H9 (cell line): ENCODE measurements around the gene SYT2. TPM values are rescaled to one million over a fixed set of nuclear protein-coding genes. Genes with fewer than 3 reads are reported as not detected.

Experiments
- DNase-seq: peaks from one replicate; pipeline ENCODE4 v3.0.0-alpha.2; 2017
- H2AFZ ChIP-seq: one replicate; pipeline ENCODE4 v1.6.1; 2013; ENCODE audit warnings: mild to moderate bottlenecking, low read length, control low read depth, moderate library complexity
- H2AK5ac ChIP-seq: 2 replicates; pipeline ENCODE4 v1.6.1; 2013; ENCODE audit warnings: low read length, control low read depth, mixed read lengths; ENCODE audit not compliant: insufficient read length
- H2BK120ac ChIP-seq: one replicate; pipeline ENCODE4 v1.6.1; 2013; ENCODE audit warnings: low read depth, mild to moderate bottlenecking, low read length, control low read depth, inconsistent platforms; ENCODE audit not compliant: poor library complexity, severe bottlenecking
- H2BK12ac ChIP-seq: 2 replicates; pipeline ENCODE4 v1.6.1; 2013; ENCODE audit warnings: low read length, control low read depth, mixed read lengths, low read depth; ENCODE audit not compliant: insufficient read length
- H2BK15ac ChIP-seq: 2 replicates; pipeline ENCODE4 v1.6.1; 2013; ENCODE audit warnings: low read depth, low read length, control low read depth
- H2BK20ac ChIP-seq: one replicate; pipeline ENCODE4 v1.6.1; 2013; ENCODE audit warnings: low read depth, mild to moderate bottlenecking, low read length, control low read depth, inconsistent platforms; ENCODE audit not compliant: poor library complexity, severe bottlenecking
- H2BK5ac ChIP-seq: 2 replicates; pipeline ENCODE4 v1.6.1; 2013; ENCODE audit warnings: low read length, control low read depth, mixed read lengths; ENCODE audit not compliant: insufficient read length
- H3K14ac ChIP-seq: 2 replicates; pipeline ENCODE4 v1.6.1; 2013; ENCODE audit warnings: low read length, control low read depth; ENCODE audit not compliant: insufficient read depth
- H3K18ac ChIP-seq: 2 replicates; pipeline ENCODE4 v1.6.1; 2013; ENCODE audit warnings: low read depth, mild to moderate bottlenecking, mixed read lengths, low read length, control low read depth; ENCODE audit not compliant: insufficient read length
- H3K23ac ChIP-seq: 2 replicates; pipeline ENCODE4 v1.6.1; 2013; ENCODE audit warnings: low read length, control low read depth, mixed read lengths, low read depth; ENCODE audit not compliant: insufficient read length
- H3K23me2 ChIP-seq: 2 replicates; pipeline ENCODE4 v1.6.1; 2013; ENCODE audit warnings: low read depth, mild to moderate bottlenecking, mixed read lengths, low read length, control low read depth; ENCODE audit not compliant: insufficient read length, poor library complexity, severe bottlenecking
- H3K27ac ChIP-seq: 2 replicates; pipeline ENCODE4 v1.5.1; 2013; ENCODE audit warnings: low read length, control low read depth, mixed read lengths, low read depth; ENCODE audit not compliant: insufficient read length
- H3K27me3 ChIP-seq: 2 replicates; pipeline ENCODE4 v1.6.1; 2013; ENCODE audit warnings: low read length, control low read depth, inconsistent platforms; ENCODE audit not compliant: insufficient read depth
- H3K4ac ChIP-seq: 2 replicates; pipeline ENCODE4 v1.6.1; 2013; ENCODE audit warnings: low read depth, mild to moderate bottlenecking, control low read depth, inconsistent platforms, low read length, moderate library complexity
- H3K4me1 ChIP-seq: 2 replicates; pipeline ENCODE4 v1.6.1; 2013; ENCODE audit warnings: low read length, control low read depth, inconsistent platforms; ENCODE audit not compliant: insufficient read depth
- H3K4me2 ChIP-seq: 2 replicates; pipeline ENCODE4 v1.6.1; 2013; ENCODE audit warnings: low read length, control low read depth, mixed read lengths; ENCODE audit not compliant: insufficient read length, insufficient read depth
- H3K56ac ChIP-seq: 2 replicates; pipeline ENCODE4 v1.6.1; 2013; ENCODE audit warnings: low read depth, mild to moderate bottlenecking, mixed read lengths, low read length, control low read depth; ENCODE audit not compliant: insufficient read length
- H3K79me1 ChIP-seq: 2 replicates; pipeline ENCODE4 v1.6.1; 2013; ENCODE audit warnings: low read depth, mild to moderate bottlenecking, moderate library complexity, low read length, control low read depth, inconsistent platforms; ENCODE audit not compliant: insufficient read depth, poor library complexity, severe bottlenecking
- H3K79me2 ChIP-seq: 2 replicates; pipeline ENCODE4 v1.6.1; 2013; ENCODE audit warnings: low read length, control low read depth, inconsistent platforms; ENCODE audit not compliant: insufficient read depth
- H3K9ac ChIP-seq: 2 replicates; pipeline ENCODE4 v1.6.1; 2013; ENCODE audit warnings: low read length, control low read depth, mixed read lengths; ENCODE audit not compliant: insufficient read length; ENCODE audit errors: extremely low read depth
- H3K9me3 ChIP-seq: one replicate; pipeline ENCODE4 v1.6.1; 2013; ENCODE audit warnings: low read depth, low read length, inconsistent platforms; ENCODE audit not compliant: control insufficient read depth
- H3T11ph ChIP-seq: one replicate; pipeline ENCODE4 v1.6.1; 2013; ENCODE audit warnings: mild to moderate bottlenecking, low read length, control low read depth, inconsistent platforms
- H4K20me1 ChIP-seq: one replicate; pipeline ENCODE4 v1.6.1; 2013; ENCODE audit not compliant: control insufficient read depth, insufficient read length, insufficient read depth
- H4K5ac ChIP-seq: 2 replicates; pipeline ENCODE4 v1.6.1; 2013; ENCODE audit warnings: low read depth, mild to moderate bottlenecking, mixed read lengths, low read length, control low read depth; ENCODE audit not compliant: insufficient read length
- H4K8ac ChIP-seq: replicated peaks from 2 replicates; pipeline ENCODE4 v1.6.1; 2013; ENCODE audit warnings: low read length, control low read depth, mixed read lengths, low read depth; ENCODE audit not compliant: insufficient read length
- H4K91ac ChIP-seq: 2 replicates; pipeline ENCODE4 v1.6.1; 2013; ENCODE audit warnings: low read depth, mild to moderate bottlenecking, moderate library complexity, mixed read lengths, low read length, control low read depth; ENCODE audit not compliant: insufficient read length
- H3K27ac Mint-ChIP-seq, 3 experiments: 2 replicates in 2 of 3; 3 replicates in 1 of 3; pipeline ENCODE4 v1.8.0; 2020 to 2021; ENCODE audit warnings: mixed read lengths in 3 of 3, mild to moderate bottlenecking in 1 of 3, moderate library complexity in 1 of 3
- H3K27me3 Mint-ChIP-seq: 2 replicates; pipeline ENCODE4 v1.8.0; 2021; ENCODE audit warnings: low read depth, mild to moderate bottlenecking, moderate library complexity, mixed read lengths
- H3K36me3 Mint-ChIP-seq, 3 experiments: 2 replicates in 2 of 3; 3 replicates in 1 of 3; pipeline ENCODE4 v1.8.0; 2020 to 2021; ENCODE audit warnings: low read depth in 3 of 3, mixed read lengths in 3 of 3; ENCODE audit not compliant: insufficient read depth in 1 of 3
- H3K4me1 Mint-ChIP-seq, 2 experiments: 2 replicates each; pipeline ENCODE4 v1.8.0; 2020; ENCODE audit warnings: mixed read lengths in 2 of 2
- H3K4me3 Mint-ChIP-seq, 2 experiments: 2 replicates in 1 of 2; 3 replicates in 1 of 2; pipeline ENCODE4 v1.8.0; 2020 to 2021; ENCODE audit warnings: mild to moderate bottlenecking in 2 of 2, mixed read lengths in 2 of 2, moderate library complexity in 1 of 2
- H3K9me3 Mint-ChIP-seq, 2 experiments: 2 replicates in 1 of 2; 3 replicates in 1 of 2; pipeline ENCODE4 v1.8.0; 2020; ENCODE audit warnings: mild to moderate bottlenecking in 2 of 2, mixed read lengths in 2 of 2, moderate library complexity in 1 of 2
- WGBS: extraction: QIAGEN DNeasy Blood & Tissue Kit; methylation state at CpG from one replicate; pipeline ENCODE4 v1.1.7; 2013; ENCODE audit warnings: missing lambda C conversion rate, low lambda C conversion rate, mixed read lengths; ENCODE audit not compliant: insufficient read length; ENCODE audit errors: extremely low coverage; 5-methylcytosine and 5-hydroxymethylcytosine counted together
- total RNA-seq: library from RNA; stranded (reverse); gene quantifications from 2 replicates; pipeline ENCODE4 v1.2.1, GENCODE V29; 2021
- TF ChIP-seq, protein P1 (sequence below): fragments of 200-600 bp; sonication (generic); conservative IDR thresholded peaks from 3 replicates; pipeline ENCODE4 v1.8.0; 2021; ENCODE audit warnings: antibody characterized with exemption, mild to moderate bottlenecking

SYT2 gene
- total RNA-seq, 1 experiment from 2014 or later, result 3.3 TPM

DNA sequence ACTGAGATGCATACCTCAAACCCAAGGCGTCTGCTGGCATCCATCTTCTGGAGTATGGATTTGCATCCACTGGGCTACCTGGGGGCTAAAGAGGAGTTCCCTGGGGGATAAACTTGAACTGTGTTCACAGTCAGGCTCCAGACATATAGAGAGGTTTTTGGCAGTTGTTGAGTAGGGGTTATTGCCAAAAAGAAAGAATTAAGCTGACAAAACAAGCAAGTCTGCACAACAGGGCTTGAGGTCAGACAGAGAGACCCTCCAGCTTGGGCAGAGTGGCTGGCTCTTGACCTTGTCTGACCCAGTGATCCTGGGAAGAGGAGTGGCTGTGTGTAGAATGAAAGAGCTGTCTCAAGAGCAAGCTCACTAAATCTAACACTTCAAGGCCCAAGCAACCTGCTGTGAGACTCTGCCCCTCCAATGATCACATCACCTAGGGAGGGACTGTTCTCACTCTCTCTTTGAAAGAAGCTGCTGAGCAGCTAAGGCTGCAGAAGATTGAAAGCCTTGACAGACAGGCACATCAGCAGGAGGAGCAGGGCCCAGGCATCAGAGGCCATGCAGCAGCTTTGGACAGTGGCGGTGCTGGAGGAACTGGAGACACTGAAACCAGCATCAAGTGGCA, 61.5 kb downstream of the SYT2 start:
- TF ChIP-seq, protein P1, sequence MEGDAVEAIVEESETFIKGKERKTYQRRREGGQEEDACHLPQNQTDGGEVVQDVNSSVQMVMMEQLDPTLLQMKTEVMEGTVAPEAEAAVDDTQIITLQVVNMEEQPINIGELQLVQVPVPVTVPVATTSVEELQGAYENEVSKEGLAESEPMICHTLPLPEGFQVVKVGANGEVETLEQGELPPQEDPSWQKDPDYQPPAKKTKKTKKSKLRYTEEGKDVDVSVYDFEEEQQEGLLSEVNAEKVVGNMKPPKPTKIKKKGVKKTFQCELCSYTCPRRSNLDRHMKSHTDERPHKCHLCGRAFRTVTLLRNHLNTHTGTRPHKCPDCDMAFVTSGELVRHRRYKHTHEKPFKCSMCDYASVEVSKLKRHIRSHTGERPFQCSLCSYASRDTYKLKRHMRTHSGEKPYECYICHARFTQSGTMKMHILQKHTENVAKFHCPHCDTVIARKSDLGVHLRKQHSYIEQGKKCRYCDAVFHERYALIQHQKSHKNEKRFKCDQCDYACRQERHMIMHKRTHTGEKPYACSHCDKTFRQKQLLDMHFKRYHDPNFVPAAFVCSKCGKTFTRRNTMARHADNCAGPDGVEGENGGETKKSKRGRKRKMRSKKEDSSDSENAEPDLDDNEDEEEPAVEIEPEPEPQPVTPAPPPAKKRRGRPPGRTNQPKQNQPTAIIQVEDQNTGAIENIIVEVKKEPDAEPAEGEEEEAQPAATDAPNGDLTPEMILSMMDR, result no peak
- H3K4me2 ChIP-seq, result no peak overlapping the region
- Mint-ChIP-seq H3K36me3 (no peaks in the 10 kb centered on the region; a peak in 1 of 7 replicates), H3K4me1 (peaks cover 13 to 25% of the 10 kb centered on the region in 2 experiments), H3K4me3 (no peak overlapping the region; a peak in 1 of 5 replicates), H3K9me3 (no peaks in the 10 kb centered on the region), H3K27ac (no peak overlapping the region), H3K27me3 (peaks cover 63% of the 10 kb centered on the region)
- H4K20me1 ChIP-seq, result no peaks in the 10 kb centered on the region
- no peak overlapping the region for H2AK5ac ChIP-seq
- no peak overlapping the region for H4K8ac ChIP-seq
- no peak overlapping the region for H3K23ac ChIP-seq
- H3K27ac ChIP-seq, result no peak overlapping the region
- H3K18ac ChIP-seq, result no peak overlapping the region
- no peak overlapping the region for H4K5ac ChIP-seq
- peaks cover 1% of the 10 kb centered on the region; the same call in 1 of the 2 replicates for H3K27me3 ChIP-seq
- H3K79me2 ChIP-seq, result no peaks in the 10 kb centered on the region
- no peak for DNase-seq
- no peak overlapping the region for H3T11ph ChIP-seq
- no peak overlapping the region for H4K91ac ChIP-seq
- no CpG with 5 or more reads among the region's 2 CpGs for WGBS
- no peak overlapping the region for H2BK15ac ChIP-seq
- no peak overlapping the region for H3K4ac ChIP-seq
- no peak overlapping the region for H2BK120ac ChIP-seq
- H3K4me1 ChIP-seq, result peaks cover 2% of the 10 kb centered on the region; the same call in 1 of the 2 replicates
- no peaks in the 10 kb centered on the region for H3K9me3 ChIP-seq
- no peak overlapping the region for H2BK20ac ChIP-seq
- H2BK5ac ChIP-seq, result no peak overlapping the region
- H2BK12ac ChIP-seq, result no peak overlapping the region
- no peak overlapping the region for H3K56ac ChIP-seq
- H3K23me2 ChIP-seq, result peaks cover 9% of the 10 kb centered on the region
- H3K79me1 ChIP-seq, result no peaks in the 10 kb centered on the region
- H2AFZ ChIP-seq, result no peak overlapping the region
- no peak overlapping the region for H3K9ac ChIP-seq
- no peak overlapping the region for H3K14ac ChIP-seq
